GM19395 (cell line): ENCODE measurements around the gene FAM83B.
"Not testable (repeated sequence)": the region's sequence is repeated elsewhere in the genome, so short reads cannot be mapped to it uniquely, and the experiment has no call there.

Experiments
- ATAC-seq: cut with Tn5 transposase; IDR thresholded peaks from one replicate; pipeline ENCODE4 v1.9.1; 2021; ENCODE audit warnings: mild to moderate bottlenecking, moderate library complexity; ENCODE audit not compliant: unreplicated experiment

Gene FAM83B

GRCh38 chr6:54970337-54970736 is 123.8 kb downstream of the FAM83B start:
- ATAC-seq = no peak

GRCh38 chr6:54971825-54972224 is 125.3 kb downstream of the FAM83B start:
- no peak for ATAC-seq

GRCh38 chr6:54979161-54979560 is 132.6 kb downstream of the FAM83B start:
- ATAC-seq = not testable (repeated sequence)

GRCh38 chr6:54980511-54981275 is 134.1 kb downstream of the FAM83B start:
- no peak for ATAC-seq

GRCh38 chr6:54981276-54981609 is 134.7 kb downstream of the FAM83B start:
- no peak for ATAC-seq

GRCh38 chr6:54981647-54982046 is 135.1 kb downstream of the FAM83B start:
- no peak for ATAC-seq

- no peak for ATAC-seq
Measured at GRCh38 chr6:54987633-54988290, 141.2 kb downstream of the FAM83B start.

GRCh38 chr6:54988576-54988975 is 142.0 kb downstream of the FAM83B start:
- ATAC-seq = no peak

- no peak for ATAC-seq
Measured at GRCh38 chr6:54990001-54990400, 143.4 kb downstream of the FAM83B start.
